ENCODE data around the gene KIF7.

KIF7 gene

GRCh38 chr15:89670971-89671560 lies 15.8 kb upstream of the KIF7 start:
- no peak for DNase-seq

- no peak for DNase-seq
Observed at GRCh38 chr15:89669941-89670340, 14.7 kb upstream of the KIF7 start.

GRCh38 chr15:89669309-89669865 lies 14.1 kb upstream of the KIF7 start:
- no peak for DNase-seq

- no peak for DNase-seq
Observed at GRCh38 chr15:89668171-89668570, 12.9 kb upstream of the KIF7 start.

GRCh38 chr15:89667706-89667960 lies 12.4 kb upstream of the KIF7 start:
- DNase-seq = no peak

GRCh38 chr15:89666858-89667705 lies 11.8 kb upstream of the KIF7 start:
- DNase-seq = no peak

- DNase-seq = no peak
Observed at GRCh38 chr15:89666184-89666857, 11.1 kb upstream of the KIF7 start.

- DNase-seq = no peak
Observed at GRCh38 chr15:89665449-89666181, 10.3 kb upstream of the KIF7 start.

GRCh38 chr15:89664441-89665350 lies 9.4 kb upstream of the KIF7 start:
- no peak for DNase-seq

GRCh38 chr15:89662893-89663626 lies 7.8 kb upstream of the KIF7 start:
- no peak for DNase-seq

- DNase-seq = no peak
Observed at GRCh38 chr15:89660556-89660955, 5.3 kb upstream of the KIF7 start.

- no peak for DNase-seq
Observed at GRCh38 chr15:89659295-89659694, 4.0 kb upstream of the KIF7 start.

- DNase-seq = no peak
Observed at GRCh38 chr15:89657686-89658200, 2.5 kb upstream of the KIF7 start.

GRCh38 chr15:89656116-89656815 lies 999 bp upstream of the KIF7 start:
- DNase-seq = no peak

GRCh38 chr15:89654301-89654761 lies 936 bp downstream of the KIF7 start:
- DNase-seq = no peak

GRCh38 chr15:89653578-89653977 lies 1.7 kb downstream of the KIF7 start:
- DNase-seq = no peak

- no peak for DNase-seq
Observed at GRCh38 chr15:89652666-89653065, 2.6 kb downstream of the KIF7 start.

- DNase-seq = no peak
Observed at GRCh38 chr15:89652131-89652530, 3.1 kb downstream of the KIF7 start.

- DNase-seq = no peak
Observed at GRCh38 chr15:89649716-89650115, 5.6 kb downstream of the KIF7 start.

GRCh38 chr15:89649013-89649625 lies 6.1 kb downstream of the KIF7 start:
- DNase-seq = no peak

Measured in activated CD4-positive, alpha-beta T cell treated with anti-CD3 and anti-CD28 coated beads for 48 hours (primary cell).